OCI-LY7 (cell line): Measurements from ENCODE around the gene GDE1.

Experiments used
- CTCF ChIP-seq: fragments of 200-600 bp; sonication (generic); conservative IDR thresholded peaks from 2 replicates; pipeline ENCODE4 v1.5.1; 2014; ENCODE audit warnings: mild to moderate bottlenecking, antibody characterized with exemption, low read length, moderate library complexity, mixed read lengths
- EZH2phosphoT487 ChIP-seq: fragments of 200-600 bp; sonication (generic); IDR thresholded peaks from 2 replicates; pipeline ENCODE4 v1.6.1; 2018; ENCODE audit warnings: low read depth, borderline replicate concordance, mild to moderate bottlenecking, mixed run types, antibody characterized with exemption, low read length, moderate library complexity, mixed read lengths

GRCh38 chr16:19518388-19518787 lies 3.5 kb downstream of the GDE1 start:
- TF ChIP-seq CTCF (no peak), EZH2phosphoT487 (no peak)
